ENCODE results near the gene ATL3.
"Not testable (repeated sequence)": the region's sequence is repeated elsewhere in the genome, so short reads cannot be mapped to it uniquely, and the experiment has no call there.

ATL3 gene

DNA sequence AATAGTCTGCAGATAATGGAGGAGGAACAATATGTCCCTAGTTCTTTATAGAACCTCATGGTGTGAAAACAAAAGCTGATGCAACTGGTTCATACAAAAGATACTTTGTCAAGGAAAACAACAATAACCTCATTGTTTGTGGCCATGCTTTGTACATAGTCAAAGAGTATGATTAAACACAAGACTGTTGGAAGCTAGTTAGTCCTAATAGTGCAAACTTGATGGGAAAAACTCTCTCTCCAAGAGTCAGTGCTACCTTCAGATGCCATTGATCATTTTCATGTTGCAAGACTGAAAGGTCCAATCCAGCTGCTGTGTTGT, 87.9 kb downstream of the ATL3 start:
- Histone ChIP-seq H3K4me1 (ENCODE audit: control insufficient read depth in 1 of 2, insufficient read depth in 2 of 2, low read length in 2 of 2) (no peaks in the 10 kb centered on the region), H3K14ac (ENCODE audit: low read length) (no peak overlapping the region), H3K27me3 (ENCODE audit: insufficient read depth, low read length) (no peaks in the 10 kb centered on the region), H2BK120ac (ENCODE audit: insufficient read depth, low read length, poor library complexity) (no peak overlapping the region), H3K79me1 (ENCODE audit: low read length) (peaks cover 5% of the 10 kb centered on the region), H3K4me2 (ENCODE audit: low read length) (no peak overlapping the region), H4K91ac (ENCODE audit: low read depth, low read length) (no peak overlapping the region), H3K27ac (ENCODE audit: low read depth, low read length) (no peak overlapping the region), H3K9me3 (ENCODE audit: insufficient read depth, low read depth, low read length) (no peaks in the 10 kb centered on the region), H3K79me2 (ENCODE audit: control insufficient read depth, insufficient read depth, low read length, poor library complexity) (no peaks in the 10 kb centered on the region), H4K8ac (ENCODE audit: low read depth, low read length) (no peak overlapping the region), H3K18ac (ENCODE audit: low read length) (no peak overlapping the region), H3K9ac (ENCODE audit: low read length) (no peak overlapping the region), H4K12ac (ENCODE audit: low read depth, low read length) (no peak overlapping the region), H2AK5ac (ENCODE audit: low read length) (no peak overlapping the region), H3K36me3 (ENCODE audit: control insufficient read depth in 1 of 2, insufficient read depth in 2 of 2, low read length in 2 of 2) (peaks cover 0 to 1% of the 10 kb centered on the region in 2 experiments), H3K4ac (ENCODE audit: low read depth, low read length) (no peak overlapping the region), H3K23ac (ENCODE audit: low read length) (no peak overlapping the region), H2AFZ (ENCODE audit: insufficient read depth, low read length, poor library complexity) (no peak overlapping the region), H3K4me3 (ENCODE audit: low read depth, low read length) (no peak overlapping the region), H2BK5ac (ENCODE audit: low read depth, low read length, poor library complexity) (no peak overlapping the region), H2BK12ac (ENCODE audit: low read length) (no peak overlapping the region)
- DNase-seq = no peak

- H3K27ac ChIP-seq (ENCODE audit: low read depth, low read length) = peak overlapping the region; percentile 61
- no CpG with 5 or more reads among the region's 7 CpGs for WGBS (ENCODE audit: extremely low coverage, insufficient coverage, insufficient read length)
- H4K12ac ChIP-seq (ENCODE audit: low read depth, low read length); H3K27me3 ChIP-seq (ENCODE audit: insufficient read depth, low read length); H3K4me1 ChIP-seq (ENCODE audit: control insufficient read depth in 1 of 2, insufficient read depth in 2 of 2, low read length in 2 of 2); H3K9ac ChIP-seq (ENCODE audit: low read length); H3K4me3 ChIP-seq (ENCODE audit: low read depth, low read length); H2BK5ac ChIP-seq (ENCODE audit: low read depth, low read length, poor library complexity); H2BK120ac ChIP-seq (ENCODE audit: insufficient read depth, low read length, poor library complexity); H3K23ac ChIP-seq (ENCODE audit: low read length); H3K36me3 ChIP-seq (ENCODE audit: control insufficient read depth in 1 of 2, insufficient read depth in 2 of 2, low read length in 2 of 2); H2AFZ ChIP-seq (ENCODE audit: insufficient read depth, low read length, poor library complexity); H3K4me2 ChIP-seq (ENCODE audit: low read length); H3K9me3 ChIP-seq (ENCODE audit: insufficient read depth, low read depth, low read length); H4K8ac ChIP-seq (ENCODE audit: low read depth, low read length); H3K79me2 ChIP-seq (ENCODE audit: control insufficient read depth, insufficient read depth, low read length, poor library complexity); H3K4ac ChIP-seq (ENCODE audit: low read depth, low read length); H2BK12ac ChIP-seq (ENCODE audit: low read length); H3K79me1 ChIP-seq (ENCODE audit: low read length); H3K18ac ChIP-seq (ENCODE audit: low read length); H2AK5ac ChIP-seq (ENCODE audit: low read length); H3K14ac ChIP-seq (ENCODE audit: low read length); H4K91ac ChIP-seq (ENCODE audit: low read depth, low read length): not testable (repeated sequence)
- peak; percentile 87 to 92 for DNase-seq
These were observed 90.0 kb downstream of the ATL3 start for GRCh38 chr11:63581224-63581623.

- no CpG with 5 or more reads among the region's 3 CpGs for WGBS (ENCODE audit: extremely low coverage, insufficient coverage, insufficient read length)
- not testable (repeated sequence) for H4K8ac ChIP-seq (ENCODE audit: low read depth, low read length); H2BK120ac ChIP-seq (ENCODE audit: insufficient read depth, low read length, poor library complexity); H3K4ac ChIP-seq (ENCODE audit: low read depth, low read length); H3K79me1 ChIP-seq (ENCODE audit: low read length); H3K36me3 ChIP-seq (ENCODE audit: control insufficient read depth in 1 of 2, insufficient read depth in 2 of 2, low read length in 2 of 2); H3K4me1 ChIP-seq (ENCODE audit: control insufficient read depth in 1 of 2, insufficient read depth in 2 of 2, low read length in 2 of 2); H3K9ac ChIP-seq (ENCODE audit: low read length); H2AFZ ChIP-seq (ENCODE audit: insufficient read depth, low read length, poor library complexity); H2BK5ac ChIP-seq (ENCODE audit: low read depth, low read length, poor library complexity); H2BK12ac ChIP-seq (ENCODE audit: low read length); H3K4me3 ChIP-seq (ENCODE audit: low read depth, low read length); H3K27ac ChIP-seq (ENCODE audit: low read depth, low read length); H3K4me2 ChIP-seq (ENCODE audit: low read length); H3K79me2 ChIP-seq (ENCODE audit: control insufficient read depth, insufficient read depth, low read length, poor library complexity); H4K12ac ChIP-seq (ENCODE audit: low read depth, low read length); H3K18ac ChIP-seq (ENCODE audit: low read length); H3K23ac ChIP-seq (ENCODE audit: low read length); DNase-seq; H2AK5ac ChIP-seq (ENCODE audit: low read length); H3K9me3 ChIP-seq (ENCODE audit: insufficient read depth, low read depth, low read length); H3K14ac ChIP-seq (ENCODE audit: low read length); H4K91ac ChIP-seq (ENCODE audit: low read depth, low read length); H3K27me3 ChIP-seq (ENCODE audit: insufficient read depth, low read length)
These were observed 92.3 kb downstream of the ATL3 start for GRCh38 chr11:63578882-63579281.

DNA sequence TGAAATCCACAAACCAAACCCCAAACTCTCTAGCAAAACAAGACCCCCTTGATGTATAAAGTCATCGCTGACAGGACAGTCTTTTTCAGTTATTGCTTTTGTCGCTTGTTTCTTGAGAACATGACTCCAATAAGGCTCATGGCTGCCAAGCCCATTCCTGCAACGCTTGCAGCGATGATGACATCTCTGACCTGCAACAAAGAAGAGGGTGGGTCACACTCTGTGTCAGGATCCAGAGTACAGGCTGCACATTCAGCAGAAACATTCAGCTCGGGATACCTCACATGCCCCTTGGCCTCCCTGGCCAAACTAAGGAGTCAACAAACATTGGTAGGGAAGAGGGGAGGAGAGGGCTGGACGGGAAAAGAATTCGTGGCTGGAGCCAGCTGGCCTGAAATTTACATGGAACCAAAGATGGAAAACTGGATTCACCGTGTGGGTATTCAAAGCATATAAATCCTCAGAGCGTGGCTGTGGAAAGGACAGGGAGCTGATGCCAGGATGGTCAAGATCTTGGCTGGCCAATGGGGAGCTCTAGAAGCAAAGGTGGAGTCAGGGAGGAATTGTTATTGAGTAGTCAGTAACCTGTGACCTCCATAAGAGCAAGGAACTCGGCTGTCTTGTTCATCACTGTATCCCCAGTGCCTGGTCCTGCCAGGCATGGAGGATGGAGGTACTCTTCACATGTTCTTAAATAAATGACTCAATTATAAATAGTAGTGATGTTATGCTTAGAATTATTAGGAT, 96.1 kb downstream of the ATL3 start:
- no peak overlapping the region for H2BK120ac ChIP-seq (ENCODE audit: insufficient read depth, low read length, poor library complexity)
- no peak overlapping the region for H3K4me3 ChIP-seq (ENCODE audit: low read depth, low read length)
- H3K14ac ChIP-seq (ENCODE audit: low read length) = no peak overlapping the region
- H2BK5ac ChIP-seq (ENCODE audit: low read depth, low read length, poor library complexity) = no peak overlapping the region
- no peak overlapping the region for H4K91ac ChIP-seq (ENCODE audit: low read depth, low read length)
- no peak overlapping the region for H3K4me2 ChIP-seq (ENCODE audit: low read length)
- no peaks in the 10 kb centered on the region for H3K9me3 ChIP-seq (ENCODE audit: insufficient read depth, low read depth, low read length)
- H3K79me1 ChIP-seq (ENCODE audit: low read length) = no peaks in the 10 kb centered on the region
- DNase-seq = peak; percentile 46 to 67
- H2AFZ ChIP-seq (ENCODE audit: insufficient read depth, low read length, poor library complexity) = no peak overlapping the region
- H3K9ac ChIP-seq (ENCODE audit: low read length) = no peak overlapping the region
- no peak overlapping the region for H4K8ac ChIP-seq (ENCODE audit: low read depth, low read length)
- H3K79me2 ChIP-seq (ENCODE audit: control insufficient read depth, insufficient read depth, low read length, poor library complexity) = no peaks in the 10 kb centered on the region
- WGBS (ENCODE audit: extremely low coverage, insufficient coverage, insufficient read length) = no CpG with 5 or more reads among the region's 10 CpGs
- no peak overlapping the region for H3K18ac ChIP-seq (ENCODE audit: low read length)
- no peak overlapping the region for H3K23ac ChIP-seq (ENCODE audit: low read length)
- H2BK12ac ChIP-seq (ENCODE audit: low read length) = no peak overlapping the region
- no peak overlapping the region for H4K12ac ChIP-seq (ENCODE audit: low read depth, low read length)
- peaks cover 3 to 6% of the 10 kb centered on the region in 2 experiments for H3K4me1 ChIP-seq (ENCODE audit: control insufficient read depth in 1 of 2, insufficient read depth in 2 of 2, low read length in 2 of 2)
- H3K27me3 ChIP-seq (ENCODE audit: insufficient read depth, low read length) = no peaks in the 10 kb centered on the region
- H3K36me3 ChIP-seq (ENCODE audit: control insufficient read depth in 1 of 2, insufficient read depth in 2 of 2, low read length in 2 of 2) = peaks cover 3 to 7% of the 10 kb centered on the region in 2 experiments
- no peak overlapping the region for H3K4ac ChIP-seq (ENCODE audit: low read depth, low read length)
- H3K27ac ChIP-seq (ENCODE audit: low read depth, low read length) = no peak overlapping the region
- no peak overlapping the region for H2AK5ac ChIP-seq (ENCODE audit: low read length)
